UCSD-AML1 (cell line): ENCODE measurements around the gene SPTBN4.
"Not testable (repeated sequence)": the region's sequence is repeated elsewhere in the genome, so short reads cannot be mapped to it uniquely, and the experiment has no call there.

Experiments used
- DNase-seq: peaks from one replicate; lab custom pipeline; 2025; ENCODE audit not compliant: unreplicated experiment; lab: John Stamatoyannopoulos, UW

SPTBN4 gene

GRCh38 chr19:40502647-40503319, 36.0 kb downstream of the SPTBN4 start:
- no peak for DNase-seq

DNA sequence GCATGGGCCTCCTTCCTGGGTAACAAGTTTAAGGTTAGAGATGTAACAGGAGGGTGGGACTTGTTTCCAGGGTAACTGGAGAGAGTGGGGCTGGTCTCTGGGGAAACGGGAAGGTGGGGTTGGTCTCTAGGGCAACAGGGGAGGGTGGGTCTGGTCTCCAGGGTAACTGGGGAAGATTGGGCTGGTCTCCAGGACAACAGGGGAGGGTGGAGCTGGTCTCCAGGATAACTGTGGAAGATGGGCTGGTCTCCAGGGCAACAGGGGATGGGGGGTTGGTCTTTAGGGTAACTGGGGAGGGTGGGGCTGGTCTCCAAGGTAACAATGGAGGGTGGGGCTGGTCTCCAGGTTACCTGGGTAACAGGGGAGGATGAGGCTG, 36.5 kb downstream of the SPTBN4 start:
- no peak for DNase-seq

- no peak for DNase-seq
These were observed 39.3 kb downstream of the SPTBN4 start for GRCh38 chr19:40506099-40506498.

DNA sequence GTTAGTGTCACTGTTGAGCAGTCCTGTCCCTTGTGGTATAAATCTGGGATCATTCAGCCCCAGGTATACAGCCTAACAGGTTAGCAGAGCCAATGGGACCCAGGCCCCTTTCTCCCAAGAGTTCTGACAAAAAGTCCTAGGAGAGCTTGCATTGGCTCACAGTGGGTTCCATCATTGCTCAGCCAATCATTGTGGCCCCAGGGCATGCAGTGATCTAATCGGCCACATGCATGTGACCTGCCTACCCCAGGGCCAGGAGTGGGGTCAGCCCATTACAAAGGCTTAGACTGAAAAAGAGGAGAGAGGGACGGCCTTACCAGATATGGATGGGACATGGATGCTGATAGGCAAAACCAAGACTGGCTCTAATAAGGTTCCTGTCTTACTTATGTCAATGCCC, 41.1 kb downstream of the SPTBN4 start:
- DNase-seq, result no peak

GRCh38 chr19:40508739-40509260, 42.0 kb downstream of the SPTBN4 start:
- no peak for DNase-seq

- no peak for DNase-seq
These were observed 43.8 kb downstream of the SPTBN4 start for GRCh38 chr19:40510526-40511115.

GRCh38 chr19:40511487-40511886, 44.7 kb downstream of the SPTBN4 start:
- DNase-seq, result no peak

- no peak for DNase-seq
These were observed 45.3 kb downstream of the SPTBN4 start for GRCh38 chr19:40512110-40512472.

DNA sequence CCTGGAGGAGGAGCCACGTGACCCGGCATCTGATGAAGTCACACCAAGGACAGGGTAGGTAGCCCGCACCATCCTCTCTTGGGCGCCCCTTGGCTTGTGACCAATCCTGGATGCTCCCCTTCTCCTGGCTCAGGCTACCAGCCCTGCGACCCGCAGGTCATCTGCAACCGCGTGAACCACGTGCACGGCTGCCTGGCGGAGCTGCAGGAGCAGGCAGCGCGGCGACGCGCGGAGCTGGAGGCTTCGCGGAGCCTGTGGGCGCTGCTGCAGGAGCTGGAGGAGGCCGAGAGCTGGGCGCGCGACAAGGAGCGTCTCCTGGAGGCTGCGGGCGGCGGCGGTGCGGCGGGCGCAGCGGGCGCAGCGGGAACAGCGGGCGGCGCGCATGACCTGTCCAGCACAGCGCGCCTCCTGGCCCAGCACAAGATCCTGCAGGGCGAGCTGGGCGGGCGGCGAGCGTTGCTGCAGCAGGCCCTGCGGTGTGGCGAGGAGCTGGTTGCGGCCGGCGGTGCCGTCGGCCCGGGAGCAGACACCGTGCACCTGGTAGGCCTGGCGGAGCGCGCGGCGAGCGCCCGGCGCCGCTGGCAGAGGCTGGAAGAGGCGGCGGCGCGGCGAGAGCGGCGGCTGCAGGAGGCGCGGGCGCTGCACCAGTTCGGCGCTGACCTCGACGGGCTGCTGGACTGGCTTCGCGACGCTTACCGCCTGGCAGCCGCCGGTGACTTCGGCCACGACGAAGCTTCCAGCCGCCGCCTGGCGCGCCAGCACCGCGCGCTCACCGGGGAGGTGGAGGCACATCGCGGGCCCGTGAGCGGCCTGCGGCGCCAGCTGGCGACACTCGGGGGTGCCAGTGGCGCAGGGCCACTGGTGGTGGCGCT, 45.9 kb downstream of the SPTBN4 start:
- DNase-seq, result no peak

- no peak for DNase-seq
These were observed 46.5 kb downstream of the SPTBN4 start for GRCh38 chr19:40513345-40513678.

GRCh38 chr19:40513741-40514315, 47.0 kb downstream of the SPTBN4 start:
- DNase-seq, result no peak

DNA sequence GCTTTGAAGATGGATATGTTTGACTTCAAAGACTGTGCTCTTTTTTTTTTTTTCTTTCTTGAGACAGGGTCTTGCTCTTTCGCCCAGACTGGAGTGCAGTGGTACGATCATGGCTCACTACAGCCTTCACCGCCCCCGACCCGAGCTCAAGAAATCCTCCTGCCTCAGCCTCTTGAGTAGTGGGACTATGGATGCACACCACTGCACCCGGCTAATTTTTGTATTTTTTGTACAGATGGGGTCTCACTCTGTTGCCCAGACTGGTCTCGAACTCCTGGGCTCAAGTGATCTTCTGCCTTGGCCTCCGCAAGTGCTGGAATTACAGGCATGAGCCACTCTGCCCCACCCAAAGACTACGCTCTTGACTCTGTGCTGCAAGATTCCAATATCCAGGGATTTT, 50.4 kb downstream of the SPTBN4 start:
- DNase-seq, result no peak

DNA sequence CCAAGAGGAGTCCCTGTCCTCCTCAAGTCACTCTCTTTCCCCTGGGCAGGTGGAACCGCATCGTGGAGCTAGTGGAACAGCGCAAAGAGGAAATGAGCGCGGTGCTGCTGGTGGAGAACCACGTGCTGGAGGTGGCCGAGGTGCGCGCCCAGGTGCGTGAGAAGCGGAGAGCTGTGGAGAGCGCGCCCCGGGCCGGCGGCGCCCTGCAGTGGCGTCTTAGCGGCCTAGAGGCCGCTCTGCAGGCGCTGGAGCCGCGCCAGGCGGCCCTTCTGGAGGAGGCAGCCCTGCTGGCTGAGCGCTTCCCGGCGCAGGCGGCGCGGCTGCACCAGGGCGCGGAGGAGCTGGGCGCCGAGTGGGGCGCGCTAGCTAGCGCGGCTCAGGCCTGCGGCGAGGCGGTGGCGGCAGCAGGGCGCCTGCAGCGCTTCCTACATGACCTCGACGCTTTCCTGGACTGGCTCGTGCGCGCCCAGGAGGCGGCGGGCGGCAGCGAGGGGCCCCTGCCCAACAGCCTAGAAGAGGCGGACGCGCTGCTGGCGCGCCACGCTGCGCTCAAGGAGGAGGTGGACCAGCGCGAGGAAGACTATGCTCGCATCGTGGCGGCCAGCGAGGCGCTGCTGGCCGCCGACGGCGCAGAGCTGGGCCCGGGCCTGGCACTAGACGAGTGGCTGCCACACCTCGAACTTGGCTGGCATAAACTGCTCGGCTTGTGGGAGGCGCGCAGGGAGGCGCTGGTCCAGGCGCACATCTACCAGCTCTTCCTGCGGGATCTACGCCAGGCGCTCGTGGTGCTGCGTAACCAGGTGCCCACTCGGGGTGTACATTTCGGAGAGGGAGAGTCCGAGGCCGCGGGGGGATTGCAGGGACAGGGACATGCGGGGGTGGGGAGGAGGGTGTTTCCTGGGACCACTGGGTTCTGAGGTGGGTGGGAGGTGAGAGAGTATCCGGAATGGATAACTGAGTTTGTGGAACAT, 52.8 kb downstream of the SPTBN4 start:
- DNase-seq, result peak; percentile 63

- DNase-seq, result no peak
These were observed 54.5 kb downstream of the SPTBN4 start for GRCh38 chr19:40521276-40521675.

DNA sequence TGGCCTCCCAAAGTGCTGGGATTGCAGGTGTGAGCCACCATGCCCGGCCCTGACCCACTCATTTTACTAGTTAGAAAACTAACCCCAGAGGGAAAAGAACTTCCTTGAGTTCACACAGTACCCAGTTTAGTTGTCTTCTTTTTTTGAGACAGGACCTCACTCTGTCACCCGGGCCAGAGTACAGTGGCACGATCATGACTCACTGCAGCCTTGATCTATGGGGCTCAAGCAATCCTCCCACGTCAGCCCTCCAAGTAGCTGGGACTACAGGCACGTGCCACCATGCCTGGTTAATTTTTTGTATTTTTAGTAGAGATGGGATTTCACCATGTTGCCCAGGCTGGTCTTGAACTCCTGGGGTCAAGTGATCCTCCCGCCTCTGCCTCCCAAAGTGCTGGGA, 55.1 kb downstream of the SPTBN4 start:
- not testable (repeated sequence) for DNase-seq

DNA sequence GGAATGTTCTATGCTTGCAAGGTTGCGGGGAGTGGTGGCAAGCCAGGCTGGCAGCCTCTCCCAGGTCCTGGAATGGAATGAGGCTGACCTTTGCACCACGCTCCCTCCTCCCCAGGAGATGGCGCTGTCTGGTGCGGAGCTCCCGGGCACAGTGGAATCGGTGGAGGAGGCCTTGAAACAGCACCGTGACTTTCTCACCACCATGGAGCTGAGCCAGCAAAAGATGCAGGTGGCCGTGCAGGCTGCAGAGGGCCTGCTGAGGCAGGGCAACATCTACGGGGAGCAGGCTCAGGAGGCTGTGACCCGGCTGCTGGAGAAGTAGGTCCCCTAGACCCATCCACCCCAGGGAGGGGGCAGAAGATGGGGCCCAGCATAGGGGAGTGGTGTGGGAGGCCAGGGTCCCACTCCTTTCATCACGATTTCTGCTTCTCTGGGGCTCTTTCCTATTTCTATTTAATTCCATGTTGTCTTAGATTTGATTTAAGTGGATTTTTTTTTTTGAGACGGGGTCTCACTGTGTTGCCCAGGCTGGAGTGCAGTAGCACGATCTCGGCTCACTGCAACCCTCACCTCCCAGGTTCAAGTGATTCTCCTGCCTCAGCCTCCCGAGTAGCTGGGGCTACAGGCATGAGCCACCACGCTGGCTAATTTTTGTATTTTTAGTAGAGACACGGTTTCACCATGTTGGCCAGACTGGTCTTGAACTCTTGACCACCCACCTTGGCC, 56.7 kb downstream of the SPTBN4 start:
- peak; percentile 69 for DNase-seq

GRCh38 chr19:40524133-40524549, 57.3 kb downstream of the SPTBN4 start:
- DNase-seq, result no peak

- no peak for DNase-seq
These were observed 57.9 kb downstream of the SPTBN4 start for GRCh38 chr19:40524655-40525054.

DNA sequence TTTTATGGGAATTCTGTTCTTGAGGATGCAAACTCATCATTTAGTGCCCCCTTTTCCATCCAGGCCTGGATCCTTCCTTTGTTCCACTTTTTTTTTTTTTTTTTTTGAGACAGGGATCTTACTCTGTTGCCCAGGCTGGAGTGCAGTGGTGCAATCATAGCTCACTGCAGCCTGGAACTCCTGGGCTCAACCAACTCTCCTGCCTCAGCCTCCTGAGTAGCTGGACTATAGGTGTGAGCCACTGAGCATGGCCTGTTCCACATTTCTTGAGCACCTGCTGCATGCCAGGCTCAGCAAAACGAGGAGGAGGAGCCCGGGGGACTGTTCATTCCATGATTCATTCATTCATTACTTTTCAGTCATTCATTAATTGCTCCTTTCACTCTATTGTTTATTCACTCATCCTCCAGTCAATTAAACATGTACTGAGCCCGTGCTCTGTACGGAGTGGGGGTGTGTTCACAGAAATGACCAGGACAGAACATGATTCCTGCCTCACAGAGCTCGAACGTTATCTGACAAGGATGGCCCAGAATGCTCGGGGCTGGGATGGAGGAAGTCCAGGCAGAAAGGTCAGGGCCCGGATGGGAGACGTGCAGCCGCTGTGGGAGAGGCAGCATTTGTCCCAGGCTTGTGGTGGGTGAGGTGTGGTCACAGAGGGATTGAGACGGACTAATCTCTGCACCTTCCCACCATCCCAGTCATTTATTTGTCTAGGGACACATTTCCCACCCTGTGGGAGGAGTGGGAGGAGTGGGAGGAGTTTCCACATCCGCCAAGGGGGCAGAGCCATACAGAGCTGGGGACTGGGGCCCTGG, 58.6 kb downstream of the SPTBN4 start:
- no peak for DNase-seq
